Stimulated activated CD4-positive, alpha-beta T cell treated with anti-CD3 and anti-CD28 coated beads, Interleukin-15, amount 100 ng/mL, for 1 hour (primary cell): Measurements from ENCODE around the gene C4BPB.
A peak's percentile ranks its signal among the peaks of the same experiment; 100 is the strongest.
"Not testable (repeated sequence)": the region's sequence is repeated elsewhere in the genome, so short reads cannot be mapped to it uniquely, and the experiment has no call there.

ENCODE experiments used
- DNase-seq, 2 donors: peaks; one replicate each; pipeline ENCODE4 v3.0.0-alpha.2; 2020; ENCODE audit warnings: low read depth in 1 of 2, low spot score in 1 of 2

The C4BPB gene

GRCh38 chr1:207088701-207089626 lies at the start of gene C4BPB:
Gene C4BPB (plus strand): TSS chr1:207088860. CDS start chr1:207089532, 672 bp downstream.
- no peak for DNase-seq

GRCh38 chr1:207039380-207040180 lies 49.1 kb upstream of the C4BPB start:
- DNase-seq: no peak

GRCh38 chr1:207040181-207040533 lies 48.5 kb upstream of the C4BPB start:
- DNase-seq: no peak

GRCh38 chr1:207041397-207041796 lies 47.3 kb upstream of the C4BPB start:
- not testable (repeated sequence) for DNase-seq

- no peak for DNase-seq
Measured at GRCh38 chr1:207045453-207045852, 43.2 kb upstream of the C4BPB start.

GRCh38 chr1:207047505-207047904 lies 41.2 kb upstream of the C4BPB start:
- DNase-seq: no peak

- no peak for DNase-seq
Measured at GRCh38 chr1:207048041-207048440, 40.6 kb upstream of the C4BPB start.

GRCh38 chr1:207049054-207049453 lies 39.6 kb upstream of the C4BPB start:
- DNase-seq: no peak

- no peak for DNase-seq
Measured at GRCh38 chr1:207049514-207049913, 39.1 kb upstream of the C4BPB start.

GRCh38 chr1:207049974-207050391 lies 38.7 kb upstream of the C4BPB start:
- no peak for DNase-seq

GRCh38 chr1:207050480-207051190 lies 38.0 kb upstream of the C4BPB start:
- peak; percentile 65 to 77 for DNase-seq

- DNase-seq: no peak
Measured at GRCh38 chr1:207051191-207051943, 37.3 kb upstream of the C4BPB start, which contains the start of gene YOD1. Gene YOD1 (minus strand): TSS chr1:207051208. CDS start chr1:207051030, 178 bp downstream.

GRCh38 chr1:207052911-207053769 lies 35.5 kb upstream of the C4BPB start, which contains the start of gene PFKFB2:
Gene PFKFB2 (plus strand): TSS chr1:207053275. CDS start chr1:207054718, 1,443 bp downstream.
- peak; percentile 83 to 92 for DNase-seq

- no peak for DNase-seq
Measured at GRCh38 chr1:207054491-207054890, 34.2 kb upstream of the C4BPB start.

- DNase-seq: no peak
Measured at GRCh38 chr1:207055386-207056001, 33.2 kb upstream of the C4BPB start.

- DNase-seq: no peak
Measured at GRCh38 chr1:207056673-207057072, 32.0 kb upstream of the C4BPB start.

- DNase-seq: no peak
Measured at GRCh38 chr1:207058252-207058651, 30.4 kb upstream of the C4BPB start.

- DNase-seq: no peak
Measured at GRCh38 chr1:207058878-207059867, 29.5 kb upstream of the C4BPB start.
